PFSK-1 (cell line): ENCODE data around the gene NEK5.

Experiments
- FOXP2 ChIP-seq: optimal IDR thresholded peaks from 2 replicates; pipeline ENCODE3; 2011; ENCODE audit warnings: borderline replicate concordance, control low read depth, inconsistent platforms; ENCODE audit not compliant: insufficient read depth; ENCODE audit errors: extremely low read length, extremely low read depth
- POLR2AphosphoS5 ChIP-seq: IDR thresholded peaks from 2 replicates; pipeline ENCODE4 v1.6.1; 2012; ENCODE audit warnings: low read depth, mild to moderate bottlenecking, control low read depth, low read length, moderate library complexity
- REST ChIP-seq, 2 experiments: IDR thresholded peaks; 2 replicates each; pipeline versions ENCODE4 v1.6.1 to v1.8.0; 2011 to 2012; ENCODE audit warnings: low read depth in 2 of 2, low read length in 2 of 2, control low read depth in 1 of 2, inconsistent platforms in 1 of 2, mild to moderate bottlenecking in 1 of 2, moderate library complexity in 1 of 2; ENCODE audit not compliant: insufficient read depth in 1 of 2
- SIN3A ChIP-seq: IDR thresholded peaks from 2 replicates; pipeline ENCODE4 v1.6.1; 2012; ENCODE audit warnings: mild to moderate bottlenecking, low read length, moderate library complexity, borderline replicate concordance; ENCODE audit not compliant: insufficient read depth
- TAF1 ChIP-seq: IDR thresholded peaks from 2 replicates; pipeline ENCODE4 v1.6.1; 2012; ENCODE audit warnings: low read length, control low read depth, borderline replicate concordance; ENCODE audit not compliant: insufficient read depth

GRCh38 chr13:52156724-52157261, 27.9 kb upstream of the NEK5 start:
- TF ChIP-seq POLR2AphosphoS5 (no peak), SIN3A (no peak), REST (IDR thresholded peaks at IDR 0.05; ENCODE audit: insufficient read depth in 1 of 2, low read depth in 2 of 2, low read length in 2 of 2) (no peak), TAF1 (no peak), FOXP2 (no peak)
